ACC112 (cell line): ENCODE measurements around the gene CA6.
"Not testable (repeated sequence)": the region's sequence is repeated elsewhere in the genome, so short reads cannot be mapped to it uniquely, and the experiment has no call there.

Source experiments
- H2AFZ ChIP-seq: fragments of 200-600 bp; sonication (generic); one replicate; pipeline ENCODE4 v1.6.0; 2017; ENCODE audit warnings: antibody characterized with exemption, low read length; ENCODE audit not compliant: unreplicated experiment
- H3K27ac ChIP-seq: fragments of 200-600 bp; sonication (generic); 2 replicates; pipeline ENCODE4 v1.5.1; 2014; ENCODE audit warnings: low read depth, mild to moderate bottlenecking, antibody characterized with exemption, low read length, moderate library complexity
- H3K27me3 ChIP-seq: fragments of 200-600 bp; sonication (generic); 2 replicates; pipeline ENCODE4 v1.6.1; 2014; ENCODE audit warnings: mild to moderate bottlenecking, antibody characterized with exemption, low read length, moderate library complexity, mixed read lengths; ENCODE audit not compliant: insufficient read depth
- H3K36me3 ChIP-seq: fragments of 200-600 bp; sonication (generic); 2 replicates; pipeline ENCODE4 v1.6.1; 2016; ENCODE audit warnings: mild to moderate bottlenecking, antibody characterized with exemption, low read length, moderate library complexity, mixed read lengths; ENCODE audit not compliant: insufficient read depth
- H3K4me1 ChIP-seq: fragments of 200-600 bp; sonication (generic); one replicate; pipeline ENCODE4 v1.6.1; 2016; ENCODE audit warnings: low read length, mixed read lengths; ENCODE audit not compliant: insufficient read depth, unreplicated experiment, control insufficient read depth
- H3K4me3 ChIP-seq: fragments of 200-600 bp; sonication (generic); 2 replicates; pipeline ENCODE4 v1.5.1; 2014; ENCODE audit warnings: mild to moderate bottlenecking, low read depth, low read length
- H3K79me2 ChIP-seq: fragments of 200-600 bp; sonication (generic); one replicate; pipeline ENCODE4 v1.6.0; 2016; ENCODE audit warnings: low read length; ENCODE audit not compliant: control insufficient read depth, unreplicated experiment, insufficient read depth

CA6 gene

GRCh38 chr1:8908388-8909151 is 37.1 kb upstream of the CA6 start:
- H3K4me1 ChIP-seq, result peaks cover 19% of the 10 kb centered on the region
- no peaks in the 10 kb centered on the region for H3K79me2 ChIP-seq
- no peak overlapping the region for H2AFZ ChIP-seq
- no peak overlapping the region for H3K4me3 ChIP-seq
- no peaks in the 10 kb centered on the region for H3K27me3 ChIP-seq
- no peaks in the 10 kb centered on the region for H3K36me3 ChIP-seq
- H3K27ac ChIP-seq, result no peak overlapping the region

- Histone ChIP-seq H3K4me3 (no peak overlapping the region), H3K4me1 (peaks cover 7% of the 10 kb centered on the region), H3K27me3 (no peaks in the 10 kb centered on the region), H2AFZ (no peak overlapping the region), H3K36me3 (no peaks in the 10 kb centered on the region), H3K27ac (no peak overlapping the region), H3K79me2 (no peaks in the 10 kb centered on the region)
Measured at GRCh38 chr1:8910331-8910730, 35.3 kb upstream of the CA6 start.

GRCh38 chr1:8910914-8911313 is 34.8 kb upstream of the CA6 start:
- H2AFZ ChIP-seq, result no peak overlapping the region
- H3K4me3 ChIP-seq, result no peak overlapping the region
- H3K27me3 ChIP-seq, result no peaks in the 10 kb centered on the region
- H3K79me2 ChIP-seq, result no peaks in the 10 kb centered on the region
- no peak overlapping the region for H3K27ac ChIP-seq
- H3K36me3 ChIP-seq, result no peaks in the 10 kb centered on the region
- peaks cover 1% of the 10 kb centered on the region for H3K4me1 ChIP-seq

- no peaks in the 10 kb centered on the region for H3K36me3 ChIP-seq
- H3K79me2 ChIP-seq, result no peaks in the 10 kb centered on the region
- H2AFZ ChIP-seq, result no peak overlapping the region
- no peak overlapping the region for H3K27ac ChIP-seq
- no peaks in the 10 kb centered on the region for H3K4me1 ChIP-seq
- H3K27me3 ChIP-seq, result no peaks in the 10 kb centered on the region
- H3K4me3 ChIP-seq, result no peak overlapping the region
Measured at GRCh38 chr1:8911416-8912309, 34.0 kb upstream of the CA6 start.

- Histone ChIP-seq H3K4me1 (no peaks in the 10 kb centered on the region), H3K27ac (no peak overlapping the region), H3K4me3 (no peak overlapping the region), H2AFZ (no peak overlapping the region), H3K27me3 (no peaks in the 10 kb centered on the region), H3K79me2 (no peaks in the 10 kb centered on the region), H3K36me3 (no peaks in the 10 kb centered on the region)
Measured at GRCh38 chr1:8913457-8913856, 32.2 kb upstream of the CA6 start.

- Histone ChIP-seq H2AFZ (no peak overlapping the region), H3K79me2 (no peaks in the 10 kb centered on the region), H3K36me3 (no peaks in the 10 kb centered on the region), H3K4me3 (no peak overlapping the region), H3K4me1 (no peaks in the 10 kb centered on the region), H3K27ac (no peak overlapping the region), H3K27me3 (no peaks in the 10 kb centered on the region)
Measured at GRCh38 chr1:8914466-8914865, 31.2 kb upstream of the CA6 start.

GRCh38 chr1:8915446-8915845 is 30.2 kb upstream of the CA6 start:
- no peak overlapping the region for H3K4me3 ChIP-seq
- no peaks in the 10 kb centered on the region for H3K4me1 ChIP-seq
- H3K27ac ChIP-seq, result no peak overlapping the region
- no peaks in the 10 kb centered on the region for H3K36me3 ChIP-seq
- H3K27me3 ChIP-seq, result no peaks in the 10 kb centered on the region
- peak overlapping the region; percentile 46 for H2AFZ ChIP-seq
- no peaks in the 10 kb centered on the region for H3K79me2 ChIP-seq

GRCh38 chr1:8917536-8917935 is 28.1 kb upstream of the CA6 start:
- not testable (repeated sequence) for H3K27me3 ChIP-seq, H3K27ac ChIP-seq, H3K4me3 ChIP-seq, H2AFZ ChIP-seq, H3K36me3 ChIP-seq, H3K4me1 ChIP-seq, H3K79me2 ChIP-seq

- Histone ChIP-seq H3K79me2 (no peaks in the 10 kb centered on the region), H2AFZ (no peak overlapping the region), H3K4me1 (no peaks in the 10 kb centered on the region), H3K27ac (no peak overlapping the region), H3K4me3 (no peak overlapping the region), H3K36me3 (no peaks in the 10 kb centered on the region), H3K27me3 (peaks cover 9% of the 10 kb centered on the region; the same call in 1 of the 2 replicates)
Measured at GRCh38 chr1:8922962-8923361, 22.7 kb upstream of the CA6 start.

- Histone ChIP-seq H2AFZ (no peak overlapping the region), H3K4me3 (no peak overlapping the region), H3K36me3 (no peaks in the 10 kb centered on the region), H3K79me2 (no peaks in the 10 kb centered on the region), H3K27me3 (peaks cover 9% of the 10 kb centered on the region; the same call in 1 of the 2 replicates), H3K4me1 (no peaks in the 10 kb centered on the region), H3K27ac (no peak overlapping the region)
Measured at GRCh38 chr1:8925406-8925805, 20.3 kb upstream of the CA6 start.

GRCh38 chr1:8925960-8926359 is 19.7 kb upstream of the CA6 start:
- no peaks in the 10 kb centered on the region for H3K36me3 ChIP-seq
- no peaks in the 10 kb centered on the region for H3K4me1 ChIP-seq
- H3K27me3 ChIP-seq, result peaks cover 9% of the 10 kb centered on the region; the same call in 1 of the 2 replicates
- H3K4me3 ChIP-seq, result no peak overlapping the region
- H3K79me2 ChIP-seq, result no peaks in the 10 kb centered on the region
- no peak overlapping the region for H2AFZ ChIP-seq
- no peak overlapping the region for H3K27ac ChIP-seq
